Stimulated activated CD4-positive, alpha-beta T cell treated with anti-CD3 and anti-CD28 coated beads, Interleukin-1b, Interleukin-23, amount 100 ng/mL, for 1 hour (primary cell): ENCODE measurements around the gene TDO2.

ENCODE experiments used
- DNase-seq, 2 donors: peaks; one replicate each; pipeline ENCODE4 v3.0.0-alpha.2; 2020; ENCODE audit warnings: low read depth in 2 of 2

The TDO2 gene

GRCh38 chr4:155953151-155954117, 49.9 kb downstream of the TDO2 start, which contains the start of gene CTSO:
Gene CTSO (minus strand): TSS chr4:155953866. CDS start chr4:155953847, 19 bp downstream.
- peak; percentile 11 to 42 for DNase-seq

DNA sequence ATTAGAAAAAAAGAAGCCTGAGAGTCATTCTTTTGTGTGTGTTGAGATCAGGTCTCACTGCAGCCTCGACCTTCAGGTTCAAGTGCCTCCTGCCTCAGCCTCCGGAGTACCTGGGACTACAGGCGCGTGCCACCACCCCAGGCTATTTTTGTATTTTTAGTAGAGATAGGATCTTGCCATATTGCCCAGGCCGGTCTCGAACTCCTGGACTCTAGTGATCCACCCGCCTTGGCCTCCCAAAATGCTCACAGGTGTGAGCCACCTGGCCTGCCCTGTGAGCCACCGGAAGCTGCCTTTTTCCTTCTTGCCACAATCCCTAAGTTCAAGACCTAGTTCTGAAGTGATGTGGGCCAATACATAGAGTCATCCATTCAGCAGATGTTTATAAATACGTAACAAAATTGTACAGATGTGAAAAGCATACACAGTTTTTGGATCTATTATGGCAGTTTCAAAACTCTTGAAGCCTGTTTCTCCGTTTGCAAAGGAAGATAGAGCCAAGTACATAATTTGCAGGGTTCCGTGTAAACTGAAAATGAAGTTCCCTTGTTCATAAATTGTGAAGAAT, 50.7 kb downstream of the TDO2 start:
- DNase-seq: no peak

- DNase-seq: no peak
Observed at GRCh38 chr4:155954939-155955338, 51.4 kb downstream of the TDO2 start.

DNA sequence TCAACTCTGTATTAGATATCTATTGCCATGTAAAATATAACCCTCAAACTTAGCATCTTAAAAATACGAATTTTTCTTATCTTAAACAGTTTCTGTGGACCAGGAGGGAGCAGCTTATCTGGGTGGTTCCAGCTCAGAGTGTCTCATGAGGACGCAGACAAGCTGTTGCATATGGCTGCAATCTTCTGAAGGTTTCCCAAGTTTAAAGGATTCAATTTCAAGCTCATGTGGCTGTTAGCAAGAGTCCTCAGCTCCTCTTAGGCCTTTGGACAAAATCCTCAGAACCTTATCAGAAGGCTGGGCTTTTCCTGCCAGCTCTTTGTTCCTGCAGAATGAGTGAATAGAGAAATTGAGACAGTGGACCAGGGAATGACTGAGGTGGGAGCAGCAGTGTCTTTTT, 53.0 kb downstream of the TDO2 start:
- DNase-seq: no peak

- DNase-seq: no peak
Observed at GRCh38 chr4:155959417-155959816, 55.9 kb downstream of the TDO2 start.

- DNase-seq: no peak
Observed at GRCh38 chr4:155960522-155960921, 57.0 kb downstream of the TDO2 start.

- no peak for DNase-seq
Observed at GRCh38 chr4:155961575-155961974, 58.1 kb downstream of the TDO2 start.

- no peak for DNase-seq
Observed at GRCh38 chr4:155962767-155963166, 59.3 kb downstream of the TDO2 start.

- no peak for DNase-seq
Observed at GRCh38 chr4:155964016-155964891, 60.8 kb downstream of the TDO2 start.

- no peak for DNase-seq
Observed at GRCh38 chr4:155966171-155966570, 62.7 kb downstream of the TDO2 start.

DNA sequence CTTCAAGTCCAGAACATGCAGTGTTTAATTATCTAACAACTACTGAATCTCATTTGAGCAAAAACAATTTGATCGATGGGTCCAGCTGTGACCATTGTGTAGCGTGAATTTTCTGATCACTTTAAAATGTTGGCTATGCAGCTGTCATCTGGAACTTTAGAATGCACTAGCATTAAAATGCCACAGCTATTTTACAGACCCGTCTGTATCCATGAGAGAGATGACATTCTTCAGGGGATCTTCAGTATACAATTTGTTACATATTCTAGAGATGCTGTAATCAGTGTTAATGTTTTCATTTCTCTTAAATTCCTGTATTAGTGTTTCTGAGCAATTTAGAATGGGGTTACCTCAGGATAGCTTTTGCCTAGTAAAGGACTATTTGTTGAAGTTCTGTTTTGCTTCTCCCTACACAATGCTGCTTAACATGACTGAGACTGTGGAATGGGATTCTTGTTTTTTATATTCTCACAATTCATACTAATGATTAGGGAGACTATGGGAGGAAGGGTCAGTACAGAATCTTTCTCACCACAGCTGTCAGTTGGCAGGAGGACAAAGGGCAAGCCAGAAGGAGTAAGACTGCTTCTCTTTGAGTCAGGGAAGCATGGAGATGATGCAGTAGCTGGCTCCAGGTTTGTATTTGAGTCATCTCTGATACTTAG, 63.4 kb downstream of the TDO2 start:
- no peak for DNase-seq
